NCI-H1105 (cell line): Measurements from ENCODE around the gene C10orf105.

Experiments
- DNase-seq: peaks from one replicate; lab custom pipeline; 2025; lab: John Stamatoyannopoulos, UW

C10orf105 gene

DNA sequence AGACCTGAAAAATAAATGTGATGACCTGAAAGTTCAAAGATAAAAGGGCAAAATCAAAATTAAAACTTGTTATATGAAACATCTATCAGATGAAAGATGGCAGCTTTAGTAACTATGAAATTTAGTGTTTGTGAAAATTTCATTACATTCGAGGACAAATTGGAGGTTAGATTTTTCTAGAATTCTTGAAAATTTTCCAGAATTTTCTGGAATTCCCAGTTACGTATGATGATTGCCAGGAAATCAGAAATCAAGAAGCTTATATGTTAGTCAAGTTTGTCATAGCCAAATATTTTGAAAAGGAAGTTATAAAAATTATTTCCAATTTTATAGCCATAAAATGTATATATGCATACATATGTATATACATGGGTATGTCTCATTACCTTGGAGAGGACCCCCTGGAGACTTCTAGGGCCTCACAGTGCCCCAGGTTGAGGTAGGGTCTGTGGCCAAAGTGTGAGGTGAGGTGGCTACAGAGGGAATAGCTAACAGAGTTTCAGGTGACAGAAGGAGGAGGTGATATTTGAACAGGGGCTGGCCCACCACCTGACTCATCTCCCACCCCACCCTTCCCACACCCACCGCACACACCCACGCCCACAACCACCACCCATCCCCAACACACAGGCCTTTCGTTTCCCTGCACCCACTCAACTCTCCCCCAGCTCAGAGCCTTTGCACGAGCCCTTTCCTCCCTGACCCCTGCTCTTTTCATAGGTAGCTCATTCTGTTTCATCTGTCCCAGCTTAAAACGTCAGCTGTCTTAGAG is 21.5 kb downstream of the C10orf105 start:
- DNase-seq = no peak

DNA sequence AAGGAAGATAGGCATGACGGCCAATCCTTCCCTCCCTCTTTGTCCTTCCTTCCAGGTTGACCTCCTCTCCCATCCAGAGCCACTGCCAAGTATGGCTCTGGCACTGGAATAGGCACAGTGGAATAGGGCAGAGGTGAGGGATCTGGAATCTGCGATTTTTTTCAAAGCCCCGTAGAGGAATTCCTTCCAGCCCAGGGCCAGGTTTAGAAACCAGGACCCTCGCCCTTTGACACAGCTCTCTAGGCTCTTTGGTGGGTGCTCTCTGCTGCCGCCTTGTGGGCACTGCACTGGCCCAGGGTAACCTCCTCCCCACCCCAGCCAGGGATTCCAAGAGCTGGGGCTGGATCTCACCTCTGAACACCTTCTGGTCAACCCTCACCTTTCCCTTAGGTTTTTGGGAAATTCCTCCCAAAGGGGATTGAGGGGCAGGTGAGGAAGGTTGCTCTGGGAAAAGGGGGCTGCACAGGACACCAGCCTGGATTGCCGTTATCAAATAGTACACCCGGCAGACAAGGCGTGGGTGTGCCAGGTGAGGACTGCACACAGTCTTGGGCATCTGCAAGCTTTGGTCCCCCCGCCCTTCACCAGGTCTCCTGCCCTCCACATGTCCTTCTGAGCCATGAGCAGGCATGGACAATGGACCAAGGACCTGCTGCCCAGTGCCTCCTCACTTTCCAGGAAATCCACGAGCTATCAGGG is 22.8 kb downstream of the C10orf105 start:
- no peak for DNase-seq

DNA sequence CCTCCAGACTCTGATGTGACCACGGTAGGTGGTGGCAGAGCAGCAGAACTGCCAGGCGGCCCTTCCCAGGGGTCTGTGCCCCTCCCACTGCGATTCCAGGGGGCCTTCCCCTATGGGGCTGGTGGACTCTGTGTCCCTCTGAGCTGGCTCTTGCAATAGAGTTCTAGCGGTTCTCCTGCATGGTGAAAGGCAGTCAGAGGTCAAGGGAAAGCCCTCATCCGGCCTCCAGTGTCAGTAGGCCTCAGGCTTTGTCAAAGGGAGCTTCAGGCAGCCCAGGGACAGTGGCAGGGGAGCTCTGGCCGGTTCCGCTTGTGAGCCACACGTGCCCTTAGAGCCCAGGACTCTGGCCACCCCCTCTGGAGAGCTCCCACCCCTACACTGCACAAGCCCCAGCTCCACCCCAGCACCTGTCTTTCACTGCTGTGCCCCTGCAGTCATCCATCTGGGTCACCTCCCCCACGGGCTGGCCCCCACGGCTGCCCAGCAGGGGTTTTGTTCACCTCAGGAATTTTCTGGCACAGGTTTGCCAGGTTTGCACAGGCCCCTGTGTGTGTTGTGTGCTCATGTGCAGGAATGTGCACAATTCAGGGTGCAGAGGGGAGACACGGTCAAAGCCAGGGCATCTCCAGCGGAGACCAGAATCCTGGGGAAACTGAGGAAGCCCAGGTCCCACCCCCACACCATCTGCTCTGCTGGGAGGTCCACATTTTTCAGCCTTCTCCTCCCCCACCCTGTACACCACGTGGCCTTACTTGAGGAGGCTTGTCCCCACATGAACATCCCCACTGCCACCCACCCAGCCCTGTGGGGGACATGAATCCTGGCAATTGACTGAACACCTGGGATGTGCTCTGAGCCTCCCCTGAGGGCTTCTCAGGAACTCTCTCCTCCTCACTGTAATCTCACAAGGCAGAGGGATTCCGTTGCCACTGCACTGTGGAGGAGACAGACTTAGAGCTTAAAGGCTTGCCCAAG is 23.8 kb downstream of the C10orf105 start:
- DNase-seq = no peak

DNA sequence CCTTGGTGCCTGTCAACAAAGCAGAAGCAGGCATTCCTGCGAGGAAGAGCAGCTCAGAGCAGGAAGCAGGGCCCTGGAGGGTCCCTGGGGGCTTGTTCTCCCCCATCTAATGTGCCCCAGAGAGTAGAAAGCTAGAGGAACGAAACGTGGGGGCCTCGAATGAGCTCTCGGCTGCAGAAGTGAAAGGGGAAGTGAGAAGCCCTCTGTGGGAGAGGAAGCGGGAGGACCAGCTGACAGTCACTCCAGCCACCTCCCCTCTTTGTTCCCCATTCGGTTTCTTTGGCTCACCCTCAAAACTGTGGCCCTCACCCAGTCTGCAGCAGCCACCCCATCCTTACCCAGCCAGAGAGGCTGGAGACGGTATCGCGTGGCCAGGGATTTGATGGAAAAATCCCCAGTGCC is 25.0 kb downstream of the C10orf105 start:
- no peak for DNase-seq

DNA sequence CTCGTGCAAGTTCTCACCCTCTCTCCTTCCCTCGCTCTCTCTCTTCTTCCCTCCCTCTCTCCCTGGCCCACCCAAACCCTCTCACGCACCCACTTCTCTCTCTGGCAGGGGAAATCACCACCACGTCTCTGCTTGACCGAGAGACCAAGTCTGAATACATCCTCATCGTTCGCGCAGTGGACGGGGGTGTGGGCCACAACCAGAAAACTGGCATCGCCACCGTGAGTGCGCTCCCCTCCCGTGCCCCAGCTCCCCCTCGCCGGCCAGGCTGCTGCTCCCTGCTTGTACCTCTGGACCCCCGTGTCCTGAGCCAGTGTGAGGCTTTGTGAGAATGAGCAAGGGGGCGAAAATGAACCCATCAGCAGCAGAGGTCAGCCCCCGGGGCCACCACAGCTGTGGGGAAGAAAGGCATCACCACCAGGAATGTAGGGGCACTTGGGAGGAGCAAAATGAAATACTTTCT is 25.5 kb downstream of the C10orf105 start:
- DNase-seq = no peak

DNA sequence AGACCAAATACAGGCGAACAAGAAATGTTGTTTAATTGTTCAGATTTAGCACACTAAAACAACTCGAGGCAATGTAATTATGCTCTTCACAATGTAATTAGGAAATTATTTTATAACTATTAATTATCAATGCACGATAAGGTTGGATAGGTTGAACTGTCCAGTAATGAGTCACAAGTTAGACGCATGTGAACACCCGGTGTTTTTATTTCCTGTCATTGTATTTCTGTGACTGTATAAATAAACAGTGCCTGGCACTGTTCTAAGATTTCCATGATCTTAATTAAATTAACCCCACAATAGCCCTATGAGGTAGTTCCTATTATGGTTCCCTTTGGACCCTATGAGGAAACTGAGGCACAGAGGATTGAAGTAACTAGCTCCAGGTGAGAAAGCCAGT is 26.2 kb downstream of the C10orf105 start:
- no peak for DNase-seq

DNA sequence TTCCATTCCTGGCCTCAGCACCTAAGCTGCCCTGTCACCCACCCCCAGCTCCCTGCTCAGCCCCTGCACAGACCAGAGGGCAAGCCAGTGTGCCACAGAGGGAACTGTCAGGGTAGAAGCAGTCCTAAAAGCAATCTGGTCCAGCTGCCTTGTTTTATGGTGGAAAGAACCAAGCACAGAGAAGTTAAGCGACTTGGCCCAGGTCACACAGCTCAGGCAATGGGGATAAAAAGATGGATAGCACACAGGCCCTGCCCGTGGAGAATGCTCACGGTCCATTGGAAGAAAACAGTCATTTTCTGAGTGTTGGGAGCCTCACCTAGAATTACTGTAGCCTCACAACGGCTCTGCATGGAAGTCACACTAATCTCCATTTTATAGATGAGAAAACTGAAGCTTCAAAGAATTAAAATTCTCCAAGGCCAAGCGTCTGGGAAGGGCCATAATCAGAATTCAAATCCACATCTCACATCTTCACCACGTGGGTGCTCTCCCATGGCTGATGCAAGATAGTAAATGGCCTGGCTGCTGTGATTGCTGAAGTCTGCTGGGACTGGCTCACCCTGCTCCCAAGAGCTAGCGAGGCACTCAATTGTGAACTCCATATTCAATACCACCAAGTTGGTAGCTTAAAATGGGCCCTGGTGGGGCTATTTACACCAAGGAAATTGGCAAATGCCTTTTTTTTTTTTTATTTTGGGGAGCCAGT is 26.8 kb downstream of the C10orf105 start:
- no peak for DNase-seq

DNA sequence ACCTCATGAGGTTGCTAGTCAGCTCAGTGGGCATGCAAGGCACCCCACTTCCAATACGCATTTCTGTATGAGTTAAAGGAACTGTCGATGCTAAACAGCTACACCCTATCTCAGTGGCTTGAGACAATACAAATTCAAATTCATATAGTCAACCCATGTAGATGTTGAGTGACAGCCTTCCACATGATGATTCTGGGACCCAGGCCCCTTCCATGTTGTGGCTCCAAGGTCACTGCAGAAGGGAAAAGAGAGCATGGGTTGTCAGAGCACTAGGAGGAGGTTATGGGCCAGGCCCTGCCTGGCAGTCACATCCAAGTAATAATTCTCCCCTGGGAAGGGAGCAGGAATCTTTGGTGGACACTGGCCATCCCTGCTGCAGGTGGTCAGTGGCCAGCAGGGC is 28.2 kb downstream of the C10orf105 start:
- DNase-seq = no peak

DNA sequence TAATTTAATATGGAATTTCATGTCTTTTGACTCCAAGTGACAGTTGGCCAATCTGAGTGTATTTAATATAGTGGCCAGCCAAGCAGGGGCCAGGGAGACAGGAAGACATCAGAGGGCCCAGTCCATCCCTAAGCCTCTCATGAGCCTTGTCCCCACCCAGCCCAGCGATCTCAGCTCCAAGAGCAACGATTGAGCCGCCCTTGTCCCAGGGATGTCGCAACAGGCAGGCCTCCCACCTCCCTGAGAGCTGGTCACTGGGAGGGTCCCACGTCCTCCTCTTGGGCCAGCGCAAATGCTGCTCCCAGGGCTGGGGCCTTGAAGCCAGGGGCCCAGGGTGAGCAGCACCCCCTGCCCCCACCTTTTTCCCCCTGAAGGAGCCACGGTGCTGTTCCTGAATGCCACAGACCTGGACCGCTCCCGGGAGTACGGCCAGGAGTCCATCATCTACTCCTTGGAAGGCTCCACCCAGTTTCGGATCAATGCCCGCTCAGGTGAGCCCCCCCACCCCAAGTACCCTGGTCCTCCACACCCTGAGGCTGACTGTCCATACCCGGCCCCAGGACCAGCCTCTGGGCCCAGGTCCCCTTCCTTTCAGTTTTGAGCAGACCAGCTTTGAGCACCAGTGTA is 29.4 kb downstream of the C10orf105 start:
- DNase-seq = no peak

DNA sequence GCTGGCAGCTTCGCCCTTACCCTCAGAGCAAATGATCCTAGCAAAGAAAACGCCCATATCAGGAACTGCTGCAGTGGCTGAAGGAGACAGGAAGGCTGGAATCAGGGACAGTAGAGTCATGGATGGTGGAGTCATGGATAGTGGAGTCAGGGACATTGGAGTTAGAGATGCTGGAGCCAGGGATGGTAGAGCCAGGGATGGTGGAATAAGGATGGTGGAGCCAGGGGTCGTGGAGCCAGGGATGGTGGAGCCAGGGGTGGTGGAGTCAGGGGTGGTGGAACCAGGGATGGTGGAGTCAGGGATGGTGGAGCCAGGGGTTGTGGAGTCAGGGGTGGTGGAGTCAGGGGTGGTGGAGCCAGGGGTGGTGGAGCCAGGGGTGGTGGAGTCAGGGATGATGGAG is 31.3 kb downstream of the C10orf105 start:
- DNase-seq = no peak

DNA sequence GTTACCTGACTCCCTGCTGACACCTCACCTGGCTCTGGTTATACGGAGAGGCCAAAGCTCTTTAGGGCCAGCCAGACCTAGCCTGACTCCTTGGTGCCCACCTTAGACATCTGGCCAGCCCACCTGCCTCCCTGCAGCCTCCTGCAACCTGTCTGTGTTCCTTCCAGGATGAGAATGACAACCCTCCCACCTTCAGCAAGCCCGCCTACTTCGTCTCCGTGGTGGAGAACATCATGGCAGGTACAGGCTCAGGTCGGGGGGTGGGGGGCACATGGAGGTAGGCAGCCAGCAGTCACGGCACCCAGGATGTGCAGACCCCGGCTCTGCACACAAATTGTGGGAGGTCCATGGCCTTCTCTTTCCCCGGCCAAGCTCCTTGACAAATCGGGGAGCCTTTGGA is 32.1 kb downstream of the C10orf105 start:
- no peak for DNase-seq

DNA sequence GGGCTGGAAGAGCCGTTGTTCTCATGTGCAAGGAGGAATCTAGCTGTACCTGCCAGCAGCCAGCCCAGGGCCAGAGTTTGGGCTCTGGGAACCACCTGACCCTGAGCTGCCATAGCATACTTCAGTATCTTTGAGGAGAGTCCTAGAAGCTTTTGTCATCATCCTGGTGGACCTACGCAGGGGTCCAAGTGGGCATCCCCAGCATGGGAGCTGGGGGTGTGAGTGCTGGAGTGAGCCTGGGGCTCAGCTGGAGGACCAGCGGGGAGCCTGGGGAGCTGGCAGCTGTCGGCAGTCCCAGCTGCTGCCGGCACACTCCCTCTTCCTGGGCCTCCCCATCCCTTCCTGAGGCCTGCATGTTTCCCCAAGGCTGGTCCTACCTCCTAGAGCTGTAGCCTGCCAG is 32.5 kb downstream of the C10orf105 start:
- DNase-seq = no peak

DNA sequence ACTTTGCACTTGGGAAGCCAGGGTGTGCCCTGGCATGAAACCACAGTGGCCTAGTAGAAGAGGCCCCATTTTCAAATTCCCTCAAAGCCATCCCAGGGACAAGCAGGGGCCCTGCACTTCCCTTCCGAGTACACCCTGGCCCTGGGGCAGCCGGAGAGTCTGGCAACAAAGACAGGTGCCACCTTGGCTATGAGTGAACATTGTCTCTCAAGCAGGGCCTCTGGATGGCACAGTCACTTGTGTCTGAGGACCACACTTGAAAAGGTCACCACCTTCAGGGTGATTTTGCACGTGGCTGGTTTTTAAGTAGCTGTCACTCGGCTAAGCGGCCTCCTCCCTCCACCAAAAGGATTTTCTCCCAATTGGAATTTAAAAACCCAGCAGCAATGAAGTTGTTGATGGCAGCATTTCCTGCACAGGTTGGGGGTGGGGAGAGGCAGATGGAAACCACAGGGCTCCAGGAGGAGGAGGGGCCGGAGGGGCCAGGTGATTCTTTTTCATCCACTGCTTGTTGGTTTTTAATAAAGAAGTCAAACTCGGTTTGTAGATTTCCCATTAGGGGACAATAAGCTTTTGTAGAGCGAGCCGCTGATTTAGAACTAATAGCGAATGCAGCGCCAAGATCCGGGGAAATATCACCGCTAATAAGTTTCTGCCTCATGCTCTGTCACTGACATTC is 33.9 kb downstream of the C10orf105 start:
- DNase-seq = no peak

DNA sequence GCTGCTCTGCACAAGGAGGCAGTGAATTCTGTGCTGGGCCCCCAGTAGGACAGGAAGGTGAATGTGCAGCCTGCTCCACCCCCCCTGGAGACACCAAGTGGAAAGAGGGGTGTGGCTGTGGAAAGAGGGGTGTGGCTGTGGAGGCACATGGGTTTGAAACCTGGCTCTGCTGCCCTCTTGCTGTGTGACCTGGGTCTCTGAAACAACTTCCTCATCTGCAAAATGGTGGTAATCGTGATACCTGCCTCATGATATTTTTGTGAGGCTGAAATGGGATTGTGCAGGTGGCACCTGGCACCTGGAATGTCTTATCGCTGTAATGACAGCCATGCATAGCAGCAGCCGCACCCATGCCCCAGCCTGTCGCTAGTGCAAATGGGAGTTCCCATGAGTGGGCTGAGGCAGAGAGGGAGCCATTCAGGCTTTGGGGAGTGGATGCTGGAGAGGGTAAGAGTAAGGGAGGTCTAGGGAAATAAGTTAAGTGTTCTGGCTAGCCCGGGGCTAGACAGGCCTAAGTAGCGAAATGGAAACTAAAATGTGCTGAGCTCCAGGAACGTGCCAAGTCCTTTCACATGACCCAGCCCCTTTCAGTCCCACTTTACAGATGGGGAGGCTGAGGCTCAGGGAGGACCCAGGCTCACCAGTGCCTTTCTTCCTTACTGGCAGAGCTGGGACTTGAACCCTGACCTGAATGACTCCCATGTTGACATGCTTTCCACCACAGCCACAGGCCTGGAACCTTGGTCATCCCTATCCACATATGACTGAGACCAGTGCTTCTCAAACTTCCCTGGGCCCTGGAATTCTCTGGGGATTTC is 35.0 kb downstream of the C10orf105 start:
- no peak for DNase-seq

DNA sequence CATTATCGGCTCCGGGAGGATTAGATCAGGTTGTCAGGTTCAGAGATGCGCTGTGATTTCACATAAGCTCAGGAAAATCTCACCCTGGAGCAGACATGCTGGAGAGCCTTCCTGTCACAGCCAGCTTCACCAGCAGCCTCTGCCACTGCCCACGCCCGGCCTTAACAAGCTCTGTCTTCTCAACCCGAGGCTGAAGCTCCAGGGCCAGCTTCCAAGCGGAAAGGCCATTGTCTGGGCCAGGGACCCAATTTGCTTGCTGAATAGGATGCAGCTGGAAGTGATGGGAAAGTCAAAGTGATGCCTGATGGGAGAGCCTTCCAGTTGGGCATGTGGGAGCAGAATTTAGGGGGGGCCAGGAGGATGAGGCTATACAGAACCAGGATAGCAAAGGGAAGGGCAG is 36.3 kb downstream of the C10orf105 start:
- DNase-seq = no peak

DNA sequence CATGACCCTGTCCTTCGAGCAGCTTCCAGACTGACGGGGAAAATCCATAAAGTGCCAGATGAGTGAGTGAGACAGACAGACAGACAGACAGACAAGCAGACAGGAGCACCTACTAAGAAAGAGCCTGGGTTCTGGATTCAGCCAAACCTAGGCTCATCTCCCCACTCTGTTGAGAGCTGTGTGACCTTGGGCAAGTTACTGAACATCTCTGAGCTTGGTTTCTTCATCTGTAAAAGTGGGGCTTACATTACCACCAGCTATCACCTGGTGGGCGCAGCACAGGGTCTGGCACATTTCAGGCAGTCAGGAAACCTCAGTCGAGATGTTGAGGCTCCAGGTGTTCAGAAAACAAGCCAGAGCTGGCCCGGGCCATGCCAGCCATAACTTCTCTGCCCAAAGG is 37.6 kb downstream of the C10orf105 start:
- no peak for DNase-seq

DNA sequence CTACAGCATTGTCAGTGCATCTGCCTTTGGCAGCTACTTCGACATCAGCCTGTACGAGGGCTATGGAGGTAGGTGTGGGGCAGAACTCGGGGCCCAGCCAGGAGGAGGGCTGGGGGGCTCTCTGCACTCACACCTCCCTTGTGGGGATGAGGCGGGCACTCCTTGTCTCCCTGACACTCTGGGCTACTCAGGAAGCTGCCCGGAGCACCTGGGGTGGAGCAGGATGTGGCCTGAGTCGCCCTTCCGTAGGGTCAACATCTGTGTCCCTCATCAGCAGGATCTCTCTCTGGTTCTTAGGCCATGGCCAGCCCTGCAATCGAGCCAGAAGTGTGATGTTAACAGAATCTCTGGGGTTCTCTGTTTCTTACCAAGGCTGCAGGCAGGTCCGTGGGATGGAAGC is 40.2 kb downstream of the C10orf105 start:
- DNase-seq = no peak

DNA sequence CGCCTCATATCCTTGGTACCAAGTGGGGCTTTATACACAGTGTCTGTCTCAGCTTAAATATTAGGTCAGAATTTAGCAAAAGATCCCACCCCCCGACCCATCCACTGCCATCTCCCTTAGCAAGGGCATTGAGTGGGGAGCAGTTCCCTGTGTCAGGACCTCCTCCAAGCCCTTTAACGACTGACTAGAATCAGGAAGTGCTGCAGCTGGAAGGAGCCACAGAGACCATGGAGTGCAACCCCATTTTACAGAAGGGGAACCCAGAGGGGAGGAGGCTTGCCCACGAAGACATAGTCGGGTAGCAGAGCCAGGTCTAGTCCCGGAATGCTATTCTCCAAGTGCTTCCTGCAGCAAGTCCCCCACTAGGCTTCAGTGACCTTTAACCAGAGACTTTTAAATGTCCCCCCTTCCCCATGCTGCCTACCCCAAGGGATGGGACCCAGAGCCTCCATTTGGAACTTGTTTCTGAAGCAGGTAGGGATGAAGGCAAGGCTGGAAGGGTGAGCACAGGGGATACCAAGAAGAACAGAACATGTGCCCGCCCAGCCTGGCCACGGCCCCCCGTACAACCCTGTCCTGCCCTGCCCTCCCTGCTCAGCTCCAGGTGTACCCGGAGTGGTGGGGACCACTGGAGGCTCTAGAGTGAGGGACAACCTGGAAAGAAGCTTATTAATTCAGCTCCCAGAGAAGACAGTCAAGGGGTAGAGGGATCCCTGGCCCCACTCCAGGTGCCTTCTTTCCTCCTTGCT is 41.3 kb downstream of the C10orf105 start:
- DNase-seq = no peak

DNA sequence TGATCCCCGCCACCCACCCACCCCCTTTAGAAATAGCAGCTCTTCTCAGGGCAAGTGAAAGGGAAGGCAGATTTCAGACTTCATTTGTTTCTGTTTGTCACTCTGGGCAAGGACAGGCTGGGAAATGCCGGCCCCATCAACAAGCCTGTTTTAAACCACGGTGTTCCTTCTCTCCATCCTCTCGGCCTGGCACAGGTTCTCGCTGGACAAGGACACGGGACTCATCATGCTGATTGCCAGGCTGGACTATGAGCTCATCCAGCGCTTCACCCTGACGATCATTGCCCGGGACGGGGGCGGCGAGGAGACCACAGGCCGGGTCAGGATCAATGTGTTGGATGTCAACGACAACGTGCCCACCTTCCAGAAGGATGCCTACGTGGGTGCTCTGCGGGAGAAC is 42.3 kb downstream of the C10orf105 start:
- no peak for DNase-seq
